Right lung (tissue), 5 donors: ENCODE measurements around the gene PROSER3. TPM values are rescaled to one million over a fixed set of nuclear protein-coding genes. Genes with fewer than 3 reads are reported as not detected.
"Not testable (repeated sequence)": the region's sequence is repeated elsewhere in the genome, so short reads cannot be mapped to it uniquely, and the experiment has no call there.

Source experiments
- DNase-seq, 2 donors: peaks; one replicate each; pipeline ENCODE4 v3.0.0-alpha.2; 2013
- polyA plus RNA-seq, 5 donors: library from polyadenylated mRNA; unstranded; fragments of 120-200 nt; gene quantifications; one replicate each; pipeline versions ENCODE4 v1.2.1 to v1.2.3, GENCODE V29; 2013; ENCODE audit warnings: inconsistent platforms in 1 of 5, low replicate concordance in 1 of 5; ENCODE audit not compliant: insufficient read length in 5 of 5, insufficient read depth in 1 of 5

The PROSER3 gene
- polyA plus RNA-seq, 5 donors: 15.9 to 21.4 (median 20.2) TPM

DNA sequence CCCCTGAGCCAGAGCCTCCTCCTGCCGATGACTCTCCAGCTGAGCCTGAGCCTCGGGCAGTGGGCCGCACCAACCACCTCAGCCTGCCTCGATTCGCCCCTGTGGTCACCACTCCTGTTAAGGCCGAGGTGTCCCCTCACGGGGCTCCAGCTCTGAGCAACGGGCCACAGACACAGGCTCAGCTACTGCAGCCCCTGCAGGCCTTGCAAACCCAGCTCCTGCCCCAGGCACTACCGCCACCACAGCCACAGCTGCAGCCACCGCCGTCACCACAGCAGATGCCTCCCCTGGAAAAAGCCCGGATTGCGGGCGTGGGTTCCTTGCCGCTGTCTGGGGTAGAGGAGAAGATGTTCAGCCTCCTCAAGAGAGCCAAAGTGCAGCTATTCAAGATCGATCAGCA lies 36.6 kb upstream of the PROSER3 start:
- DNase-seq: no peak

DNA sequence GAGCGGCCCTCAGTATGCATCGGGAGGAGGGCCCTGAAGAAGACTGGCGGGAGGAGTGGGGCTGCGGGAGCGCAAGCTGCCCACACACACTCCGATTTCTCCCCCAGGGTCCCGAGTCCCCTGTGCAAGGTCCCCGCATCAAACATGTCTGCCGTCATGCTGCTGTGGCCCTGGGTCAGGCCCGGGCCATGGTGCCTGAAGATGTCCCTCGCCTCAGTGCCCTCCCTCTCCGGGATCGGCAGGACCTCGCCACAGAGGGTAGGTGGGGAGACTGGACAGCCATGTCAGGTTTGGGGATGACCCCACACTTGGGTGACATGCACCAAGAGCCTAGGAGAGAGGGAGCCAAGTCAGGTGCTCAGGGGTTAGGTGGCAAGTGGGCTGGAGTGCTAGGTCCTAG lies 35.5 kb upstream of the PROSER3 start:
- no peak for DNase-seq

DNA sequence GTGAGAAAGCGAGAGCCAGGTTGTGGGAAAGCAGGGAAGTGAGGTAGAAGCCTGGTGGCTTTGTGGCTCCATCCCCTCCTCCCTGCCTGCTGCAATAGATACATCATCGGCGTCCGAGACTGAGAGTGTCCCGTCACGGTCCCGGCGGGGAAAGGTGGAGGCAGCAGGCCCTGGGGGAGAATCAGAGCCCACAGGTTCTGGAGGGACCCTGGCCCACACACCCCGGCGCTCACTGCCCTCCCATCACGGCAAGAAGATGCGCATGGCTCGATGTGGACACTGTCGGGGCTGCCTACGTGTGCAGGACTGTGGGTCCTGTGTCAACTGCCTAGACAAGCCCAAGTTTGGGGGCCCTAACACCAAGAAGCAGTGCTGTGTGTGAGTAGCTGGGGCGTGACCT lies 35.1 kb upstream of the PROSER3 start:
- DNase-seq: no peak

DNA sequence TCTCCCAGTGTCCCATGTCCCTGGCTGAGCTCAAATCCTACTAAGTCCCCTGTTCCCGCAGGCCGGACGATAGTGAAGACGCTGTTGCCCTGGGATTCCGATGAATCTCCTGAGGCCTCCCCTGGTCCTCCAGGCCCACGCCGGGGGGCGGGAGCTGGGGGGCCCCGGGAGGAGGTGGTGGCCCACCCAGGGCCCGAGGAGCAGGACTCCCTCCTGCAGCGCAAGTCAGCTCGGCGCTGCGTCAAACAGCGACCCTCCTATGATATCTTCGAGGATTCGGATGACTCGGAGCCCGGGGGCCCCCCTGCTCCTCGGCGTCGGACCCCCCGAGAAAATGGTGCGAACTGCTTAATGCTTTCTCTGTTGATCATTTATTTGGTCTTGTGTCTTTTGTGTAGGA lies 34.3 kb upstream of the PROSER3 start:
- DNase-seq: no peak

DNA sequence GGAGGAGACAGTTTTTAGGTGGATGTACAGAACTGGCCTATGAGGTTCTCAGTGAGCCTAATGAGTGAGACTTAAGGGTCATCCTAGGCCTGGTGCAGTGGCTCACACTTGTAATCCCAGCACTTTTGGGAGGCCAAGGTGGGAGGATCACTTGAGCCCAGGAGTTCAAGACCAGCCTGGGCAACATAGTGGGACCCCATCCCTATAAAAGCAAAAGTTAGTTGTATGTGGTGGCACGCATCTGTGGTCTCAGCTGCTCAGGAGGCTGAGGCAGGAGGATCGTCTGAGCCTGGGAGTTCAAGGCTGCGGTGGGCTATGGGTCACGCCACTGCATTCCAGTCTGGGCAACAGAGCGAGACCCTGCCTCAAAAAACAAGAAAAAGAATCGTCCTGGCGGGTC lies 33.8 kb upstream of the PROSER3 start:
- DNase-seq: not testable (repeated sequence)

DNA sequence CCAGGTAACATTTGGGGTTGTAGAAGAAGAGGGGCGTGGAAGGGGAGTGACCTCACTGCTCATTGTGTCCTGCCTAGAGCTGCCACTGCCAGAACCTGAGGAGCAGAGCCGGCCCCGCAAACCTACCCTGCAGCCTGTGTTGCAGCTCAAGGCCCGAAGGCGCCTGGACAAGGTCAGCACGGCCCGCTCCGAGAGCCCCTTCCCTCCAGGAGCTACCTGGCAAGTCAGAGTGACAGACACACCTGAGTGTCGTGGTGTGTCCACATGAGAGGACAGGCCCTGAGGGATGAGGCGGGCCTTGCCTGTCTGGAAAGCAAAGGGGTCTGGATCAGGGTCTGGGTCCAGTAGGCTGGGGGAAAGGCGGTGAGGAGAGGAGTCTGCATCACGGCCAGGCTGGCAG lies 33.4 kb upstream of the PROSER3 start:
- no peak for DNase-seq

DNA sequence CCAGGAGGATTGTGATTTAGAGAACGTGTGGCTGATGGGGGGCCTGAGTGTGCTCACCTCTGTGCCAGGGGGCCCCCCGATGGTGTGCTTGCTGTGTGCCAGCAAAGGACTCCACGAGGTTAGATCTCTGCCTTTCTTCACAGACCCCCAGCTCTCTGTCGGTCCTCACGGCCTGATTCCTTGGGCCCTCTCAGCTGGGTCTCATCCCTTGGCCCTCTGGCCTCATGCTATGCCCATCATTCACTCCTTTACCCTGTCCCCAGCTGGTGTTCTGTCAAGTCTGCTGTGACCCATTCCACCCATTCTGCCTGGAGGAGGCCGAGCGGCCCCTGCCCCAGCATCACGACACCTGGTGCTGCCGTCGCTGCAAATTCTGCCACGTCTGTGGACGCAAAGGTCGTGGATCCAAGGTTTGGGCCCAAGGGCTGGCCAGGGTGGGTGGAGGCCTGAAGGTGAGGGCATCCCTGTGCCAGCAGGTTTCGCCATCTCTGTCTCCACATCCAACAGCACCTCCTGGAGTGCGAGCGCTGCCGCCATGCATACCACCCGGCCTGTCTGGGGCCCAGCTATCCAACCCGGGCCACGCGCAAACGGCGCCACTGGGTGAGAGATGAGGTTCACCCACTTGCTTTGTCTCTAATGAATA lies 32.6 kb upstream of the PROSER3 start:
- DNase-seq: no peak

DNA sequence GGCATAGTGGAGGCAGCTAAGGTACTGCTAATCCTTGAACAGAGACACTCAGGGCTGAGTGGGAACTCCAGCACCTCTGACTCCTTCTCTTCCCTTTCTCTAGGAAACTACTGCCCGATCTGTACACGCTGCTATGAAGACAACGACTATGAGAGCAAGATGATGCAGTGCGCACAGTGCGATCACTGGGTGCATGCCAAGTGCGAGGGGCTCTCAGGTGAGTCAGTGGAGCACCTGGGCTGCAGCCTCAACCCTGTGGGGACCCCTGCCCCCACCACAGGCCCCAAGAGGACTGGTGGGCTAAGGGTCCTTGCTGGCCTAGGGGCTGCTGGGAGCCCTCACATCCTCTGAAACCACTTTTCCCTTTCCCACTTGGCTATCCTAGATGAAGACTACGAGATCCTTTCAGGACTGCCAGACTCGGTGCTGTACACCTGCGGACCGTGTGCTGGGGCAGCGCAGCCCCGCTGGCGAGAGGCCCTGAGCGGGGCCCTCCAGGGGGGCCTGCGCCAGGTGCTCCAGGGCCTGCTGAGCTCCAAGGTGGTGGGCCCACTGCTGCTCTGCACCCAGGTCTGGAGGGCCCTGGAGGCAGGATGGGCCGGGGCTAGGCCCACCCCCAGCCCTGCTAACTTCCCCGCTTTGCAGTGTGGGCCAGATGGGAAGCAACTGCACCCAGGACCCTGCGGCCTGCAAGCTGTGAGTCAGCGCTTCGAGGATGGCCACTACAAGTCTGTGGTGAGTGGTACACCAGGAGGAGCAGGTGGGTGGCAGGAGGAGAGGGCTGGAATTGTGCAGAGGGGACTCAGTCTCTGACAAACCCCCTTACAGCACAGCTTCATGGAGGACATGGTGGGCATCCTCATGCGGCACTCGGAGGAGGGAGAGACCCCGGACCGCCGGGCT lies 30.7 kb upstream of the PROSER3 start:
- no peak for DNase-seq

DNA sequence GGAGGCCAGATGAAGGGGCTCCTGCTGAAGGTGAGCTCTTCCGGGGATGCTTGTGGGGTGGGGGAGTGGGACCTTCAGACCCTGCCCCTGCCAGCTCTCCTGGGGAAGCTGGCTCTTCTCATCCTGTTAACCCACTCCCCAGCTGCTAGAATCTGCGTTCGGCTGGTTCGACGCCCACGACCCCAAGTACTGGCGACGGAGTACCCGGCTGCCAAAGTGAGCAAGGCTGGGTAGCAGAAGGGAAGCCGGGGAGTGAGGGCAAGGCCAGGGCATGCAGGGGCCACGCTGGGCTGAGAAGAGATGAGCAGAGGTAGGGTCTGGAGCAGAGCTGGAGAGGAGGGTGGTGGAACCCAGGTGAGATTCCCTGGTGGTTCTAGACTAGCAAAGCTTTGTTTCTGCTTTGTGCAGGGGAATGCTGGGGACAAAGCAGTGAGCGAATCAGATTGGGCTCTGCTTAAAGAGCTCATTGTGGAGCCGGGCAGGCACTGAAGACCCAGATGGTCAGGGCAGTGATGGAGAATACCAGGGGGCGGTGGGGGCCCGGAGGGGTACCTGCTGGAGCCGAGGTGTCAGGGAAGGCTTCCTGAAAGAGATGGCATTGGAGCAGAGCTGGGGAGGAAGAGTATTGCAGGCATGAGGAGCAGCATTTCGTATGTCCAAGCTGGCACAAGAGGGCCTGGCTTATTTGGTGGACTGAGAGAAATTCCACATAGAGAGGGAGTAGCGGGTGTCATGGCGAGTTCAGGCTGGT lies 29.8 kb upstream of the PROSER3 start:
- no peak for DNase-seq

DNA sequence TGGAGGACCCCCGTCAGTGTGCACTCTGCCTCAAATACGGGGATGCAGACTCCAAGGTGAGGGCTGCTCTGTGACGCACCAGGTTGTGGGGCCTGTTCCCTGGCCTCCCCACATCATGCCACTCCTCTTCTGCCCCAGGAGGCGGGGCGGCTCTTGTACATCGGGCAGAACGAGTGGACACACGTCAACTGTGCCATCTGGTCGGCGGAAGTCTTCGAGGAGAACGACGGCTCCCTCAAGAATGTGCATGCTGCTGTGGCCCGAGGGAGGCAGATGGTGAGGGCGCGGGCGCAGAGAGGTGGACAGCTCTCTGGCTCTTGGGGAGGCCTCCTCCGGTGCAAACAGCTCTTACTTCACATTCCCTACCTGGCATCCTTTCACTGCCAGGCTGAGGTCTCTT lies 29.0 kb upstream of the PROSER3 start:
- no peak for DNase-seq

DNA sequence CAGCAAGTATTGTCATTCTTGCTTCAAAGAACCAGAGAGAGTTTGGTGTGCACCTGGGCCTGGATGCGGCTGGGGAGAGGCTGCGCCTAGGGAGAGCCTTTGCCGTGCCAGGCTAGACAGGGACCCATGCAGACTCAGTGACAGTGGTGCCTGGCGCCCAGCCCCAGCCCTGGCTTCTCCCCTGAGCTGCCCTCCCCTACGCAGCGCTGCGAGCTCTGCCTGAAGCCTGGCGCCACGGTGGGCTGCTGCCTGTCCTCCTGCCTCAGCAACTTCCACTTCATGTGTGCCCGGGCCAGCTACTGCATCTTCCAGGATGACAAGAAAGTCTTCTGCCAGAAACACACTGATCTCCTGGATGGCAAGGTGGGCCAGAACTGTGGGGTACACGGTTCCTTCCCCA lies 28.2 kb upstream of the PROSER3 start:
- no peak for DNase-seq

DNA sequence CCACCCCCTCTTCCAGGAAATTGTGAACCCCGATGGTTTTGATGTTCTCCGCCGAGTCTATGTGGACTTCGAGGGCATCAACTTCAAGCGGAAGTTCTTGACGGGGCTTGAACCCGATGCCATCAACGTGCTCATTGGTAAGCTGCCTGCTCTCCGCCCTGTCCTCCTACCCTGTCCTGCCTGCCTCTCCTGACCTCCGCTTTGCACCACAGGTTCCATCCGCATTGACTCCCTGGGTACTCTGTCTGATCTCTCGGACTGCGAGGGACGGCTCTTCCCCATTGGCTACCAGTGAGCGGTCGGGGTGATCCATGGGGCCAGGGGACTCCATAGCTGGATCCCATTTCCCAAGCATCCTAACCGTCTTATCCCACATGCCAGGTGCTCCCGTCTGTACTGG lies 27.6 kb upstream of the PROSER3 start:
- no peak for DNase-seq

DNA sequence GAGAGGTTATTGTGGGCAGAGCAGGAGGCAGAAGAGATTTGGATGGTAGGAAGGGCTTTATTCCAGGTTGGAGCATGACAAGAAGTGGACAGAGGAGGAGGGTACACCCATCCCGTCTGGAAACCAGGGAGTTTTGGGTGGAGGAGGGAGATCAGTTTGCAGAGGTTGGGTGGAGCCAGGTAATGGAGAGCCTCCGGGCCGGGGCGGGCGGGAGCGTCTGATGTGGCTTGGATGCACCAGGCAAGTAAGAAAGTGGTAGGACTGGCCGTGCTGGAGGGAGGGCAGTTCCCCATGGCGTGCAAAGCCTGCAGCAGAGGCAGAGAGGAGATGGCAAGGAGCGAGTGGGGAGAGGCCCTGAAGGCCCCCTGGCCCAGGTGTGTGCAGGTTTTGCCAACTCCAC lies 26.6 kb upstream of the PROSER3 start:
- DNase-seq: no peak

DNA sequence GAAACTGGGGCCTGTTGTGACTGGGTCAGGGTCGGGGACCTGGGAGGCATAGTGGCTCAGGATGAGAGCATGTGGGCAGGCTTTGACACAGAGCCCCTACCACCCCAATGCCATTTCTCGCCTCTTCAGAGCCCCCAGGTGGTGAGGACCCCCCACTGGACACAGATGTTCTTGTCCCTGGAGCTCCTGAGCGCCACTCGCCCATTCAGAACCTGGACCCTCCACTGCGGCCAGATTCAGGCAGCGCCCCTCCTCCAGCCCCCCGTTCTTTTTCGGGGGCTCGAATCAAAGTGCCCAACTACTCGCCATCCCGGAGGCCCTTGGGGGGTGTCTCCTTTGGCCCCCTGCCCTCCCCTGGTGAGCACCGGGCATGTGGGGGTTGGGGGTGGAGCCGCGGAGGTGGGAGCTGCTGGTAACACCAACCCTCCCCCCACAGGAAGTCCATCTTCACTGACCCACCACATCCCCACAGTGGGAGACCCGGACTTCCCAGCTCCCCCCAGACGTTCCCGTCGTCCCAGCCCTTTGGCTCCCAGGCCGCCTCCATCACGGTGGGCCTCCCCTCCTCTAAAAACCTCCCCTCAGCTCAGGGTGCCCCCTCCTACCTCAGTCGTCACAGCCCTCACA lies 26.1 kb upstream of the PROSER3 start:
- no peak for DNase-seq

DNA sequence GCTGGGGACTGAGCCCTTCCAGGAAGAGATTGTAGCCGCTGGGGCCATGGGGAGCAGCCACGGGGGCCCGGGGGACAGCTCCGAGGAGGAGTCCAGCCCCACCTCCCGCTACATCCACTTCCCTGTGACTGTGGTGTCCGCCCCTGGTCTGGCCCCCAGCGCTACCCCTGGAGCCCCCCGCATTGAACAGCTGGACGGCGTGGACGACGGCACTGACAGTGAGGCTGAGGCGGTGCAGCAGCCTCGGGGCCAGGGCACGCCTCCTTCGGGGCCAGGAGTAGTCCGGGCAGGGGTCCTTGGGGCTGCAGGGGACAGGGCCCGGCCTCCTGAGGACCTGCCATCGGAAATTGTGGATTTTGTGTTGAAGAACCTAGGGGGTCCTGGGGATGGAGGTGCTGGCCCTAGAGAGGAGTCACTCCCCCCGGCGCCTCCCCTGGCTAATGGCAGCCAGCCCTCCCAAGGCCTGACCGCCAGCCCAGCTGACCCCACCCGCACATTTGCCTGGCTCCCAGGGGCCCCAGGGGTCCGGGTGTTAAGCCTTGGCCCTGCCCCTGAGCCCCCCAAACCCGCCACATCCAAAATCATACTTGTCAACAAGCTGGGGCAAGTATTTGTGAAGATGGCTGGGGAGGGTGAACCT lies 25.3 kb upstream of the PROSER3 start:
- DNase-seq: no peak

DNA sequence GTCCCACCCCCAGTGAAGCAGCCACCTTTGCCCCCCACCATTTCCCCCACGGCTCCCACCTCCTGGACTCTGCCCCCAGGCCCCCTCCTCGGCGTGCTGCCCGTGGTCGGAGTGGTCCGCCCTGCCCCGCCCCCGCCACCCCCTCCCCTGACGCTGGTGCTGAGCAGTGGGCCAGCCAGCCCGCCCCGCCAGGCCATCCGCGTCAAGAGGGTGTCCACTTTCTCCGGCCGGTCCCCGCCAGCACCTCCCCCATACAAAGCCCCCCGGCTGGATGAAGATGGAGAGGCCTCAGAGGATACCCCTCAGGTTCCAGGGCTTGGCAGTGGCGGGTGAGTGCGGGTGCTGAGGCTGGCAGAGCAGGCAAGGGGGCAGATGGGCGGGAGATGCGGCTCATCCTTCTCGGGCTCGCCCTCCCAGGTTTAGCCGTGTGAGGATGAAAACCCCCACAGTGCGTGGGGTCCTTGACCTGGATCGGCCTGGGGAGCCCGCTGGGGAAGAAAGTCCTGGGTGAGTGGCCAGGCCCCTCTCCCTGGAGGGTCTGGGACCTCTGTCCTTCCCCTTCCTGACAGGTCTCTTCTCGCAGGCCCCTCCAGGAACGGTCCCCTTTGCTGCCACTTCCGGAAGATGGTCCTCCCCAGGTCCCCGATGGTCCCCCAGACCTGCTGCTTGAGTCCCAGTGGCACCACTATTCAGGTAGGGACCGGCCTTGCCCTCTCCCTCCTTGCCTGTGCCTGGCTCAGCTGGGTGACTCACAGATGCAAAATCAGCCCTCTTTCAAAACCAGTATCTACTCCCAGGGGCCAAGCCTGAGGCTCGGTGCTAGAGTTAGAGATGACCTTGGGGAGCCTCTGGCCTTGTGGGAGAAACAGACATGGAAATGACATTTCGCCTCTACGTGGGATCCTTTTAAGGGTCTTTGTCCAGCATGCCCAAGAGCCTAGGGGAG lies 24.5 kb upstream of the PROSER3 start:
- DNase-seq: no peak

DNA sequence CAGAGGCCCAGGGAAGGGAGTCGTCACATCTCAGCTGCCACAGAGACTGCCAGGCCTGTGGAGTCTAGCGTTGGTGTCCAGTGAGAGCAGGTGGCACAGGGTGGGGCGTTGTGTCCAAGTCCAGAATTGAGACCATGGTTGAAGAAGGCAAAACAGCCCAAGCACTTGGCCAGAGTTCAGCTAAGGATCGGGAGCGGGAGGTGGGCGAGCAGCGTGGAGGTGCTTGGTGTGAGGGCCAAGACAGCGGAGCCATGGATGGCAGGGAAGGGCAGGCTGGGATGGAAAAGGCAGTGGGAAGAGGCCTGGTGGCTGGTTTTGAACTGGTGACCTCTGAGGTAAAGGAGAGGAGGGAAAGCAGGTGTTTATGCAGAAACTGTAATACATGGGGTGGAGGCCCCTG lies 23.7 kb upstream of the PROSER3 start:
- DNase-seq: no peak

DNA sequence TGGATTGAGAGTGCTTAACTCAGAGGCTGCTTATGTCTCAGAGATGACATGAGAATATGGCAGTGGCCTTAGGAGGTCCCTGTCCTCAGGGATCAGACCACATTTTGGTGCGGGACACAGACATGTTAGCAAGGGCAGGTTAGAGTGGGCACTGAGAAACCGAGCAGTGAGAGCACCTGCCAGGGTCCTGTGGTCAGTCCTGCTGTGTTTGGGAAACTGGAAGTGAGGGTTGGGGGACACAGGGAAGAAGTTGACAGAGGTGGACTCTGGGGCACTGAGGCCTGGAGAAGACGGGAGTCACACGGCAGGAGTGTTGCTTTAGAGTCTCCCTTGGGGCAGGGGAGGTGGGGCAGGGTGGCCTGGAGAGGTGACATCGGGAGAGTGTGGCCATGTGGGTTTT lies 23.1 kb upstream of the PROSER3 start:
- DNase-seq: no peak

DNA sequence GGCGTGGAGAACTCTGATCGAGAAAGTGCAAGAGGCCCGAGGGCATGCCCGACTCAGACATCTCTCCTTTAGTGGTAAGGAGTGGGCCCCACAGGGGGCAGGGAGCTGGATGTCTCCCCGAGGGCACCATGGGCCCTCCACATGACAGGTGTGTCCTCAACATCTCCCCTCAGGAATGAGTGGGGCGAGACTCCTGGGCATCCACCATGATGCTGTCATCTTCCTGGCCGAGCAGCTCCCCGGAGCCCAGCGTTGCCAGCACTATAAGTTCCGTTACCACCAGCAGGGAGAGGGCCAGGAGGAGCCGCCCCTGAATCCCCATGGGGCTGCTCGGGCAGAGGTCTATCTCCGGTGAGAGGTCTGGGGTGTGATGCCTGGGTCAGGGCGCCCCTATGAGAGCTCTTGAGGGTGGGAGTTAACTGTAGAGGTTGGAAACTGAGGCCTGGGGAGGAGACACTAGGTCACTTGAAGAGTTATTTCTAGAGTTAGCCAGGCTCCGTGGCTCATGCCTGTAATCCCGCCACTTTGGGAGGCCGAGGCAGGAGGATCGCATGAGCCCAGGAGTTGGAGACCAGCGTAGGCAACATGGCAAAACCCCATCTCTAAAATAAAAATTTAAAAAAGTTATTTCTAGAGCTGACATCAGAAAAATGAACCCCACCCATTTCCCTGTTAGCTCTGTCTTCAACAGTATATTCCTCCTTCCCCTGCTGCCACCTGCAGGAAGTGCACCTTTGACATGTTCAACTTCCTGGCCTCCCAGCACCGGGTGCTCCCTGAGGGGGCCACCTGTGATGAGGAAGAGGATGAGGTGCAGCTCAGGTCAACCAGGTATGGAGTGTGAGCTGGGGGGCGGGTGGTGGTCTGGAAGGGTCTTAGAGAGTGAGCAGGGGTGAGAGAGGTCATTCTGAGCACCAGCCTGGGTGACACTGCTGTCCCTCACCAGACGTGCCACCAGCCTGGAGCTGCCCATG lies 20.8 kb upstream of the PROSER3 start:
- DNase-seq: no peak
